HG03575 (cell line): Measurements from ENCODE around the gene CERKL.

ENCODE experiments used
- ATAC-seq: cut with Tn5 transposase; IDR thresholded peaks from one replicate; pipeline ENCODE4 v1.9.1; 2021; ENCODE audit not compliant: unreplicated experiment, insufficient number of reproducible peaks, low FRiP score; ENCODE audit errors: extremely low read depth

Gene CERKL

GRCh38 chr2:181639686-181640085, 17.2 kb downstream of the CERKL start:
- no peak for ATAC-seq

GRCh38 chr2:181632733-181633401, 24.0 kb downstream of the CERKL start:
- no peak for ATAC-seq

- no peak for ATAC-seq
These were observed 28.0 kb downstream of the CERKL start for GRCh38 chr2:181628590-181629585.

GRCh38 chr2:181627545-181627944, 29.4 kb downstream of the CERKL start:
- no peak for ATAC-seq

- ATAC-seq = no peak
These were observed 30.2 kb downstream of the CERKL start for GRCh38 chr2:181626671-181627070.

- no peak for ATAC-seq
These were observed 33.7 kb downstream of the CERKL start for GRCh38 chr2:181623159-181623558.

- no peak for ATAC-seq
These were observed 35.0 kb downstream of the CERKL start for GRCh38 chr2:181621779-181622490.

GRCh38 chr2:181619516-181619915, 37.4 kb downstream of the CERKL start:
- ATAC-seq = no peak

GRCh38 chr2:181616715-181617114, 40.2 kb downstream of the CERKL start:
- ATAC-seq = no peak

- ATAC-seq = no peak
These were observed 41.8 kb downstream of the CERKL start for GRCh38 chr2:181614874-181615638.

- no peak for ATAC-seq
These were observed 43.7 kb downstream of the CERKL start for GRCh38 chr2:181613241-181613640.

- ATAC-seq = no peak
These were observed 49.0 kb downstream of the CERKL start for GRCh38 chr2:181607629-181608590.

- no peak for ATAC-seq
These were observed 50.7 kb downstream of the CERKL start for GRCh38 chr2:181605889-181606837.

- no peak for ATAC-seq
These were observed 54.9 kb downstream of the CERKL start for GRCh38 chr2:181602017-181602416.

- no peak for ATAC-seq
These were observed 60.3 kb downstream of the CERKL start for GRCh38 chr2:181596556-181596955.

GRCh38 chr2:181594322-181594721, 62.6 kb downstream of the CERKL start:
- ATAC-seq = no peak

GRCh38 chr2:181589779-181590178, 67.1 kb downstream of the CERKL start:
- ATAC-seq = no peak
